Peyer's patch (tissue), 4 donors: ENCODE data around the gene TCEANC2. TPM values are rescaled to one million over a fixed set of nuclear protein-coding genes. Genes with fewer than 3 reads are reported as not detected.

Experiments
- DNase-seq, 3 donors: peaks; one replicate each; pipeline ENCODE4 v3.0.0-alpha.2; 2017 to 2019
- H3K27ac ChIP-seq, 4 donors: fragments of 200-600 bp; sonication (generic); one replicate each; pipeline ENCODE4 v1.5.1; 2016 to 2019
- H3K27me3 ChIP-seq, 2 donors: fragments of 200-600 bp; sonication (generic); one replicate each; pipeline ENCODE4 v1.5.1; 2019
- H3K36me3 ChIP-seq, 3 donors: fragments of 200-600 bp; sonication (generic); one replicate each; pipeline ENCODE4 v1.5.1; 2016 to 2019
- H3K4me1 ChIP-seq, 4 donors: fragments of 200-600 bp; sonication (generic); one replicate each; pipeline ENCODE4 v1.5.1; 2016 to 2019
- H3K4me3 ChIP-seq, 4 donors: fragments of 200-600 bp; sonication (generic); 1 replicate in 3 of 4; 2 replicates in 1 of 4; pipeline ENCODE4 v1.5.1; 2016 to 2019; ENCODE audit warnings: mild to moderate bottlenecking in 1 of 4
- H3K9me3 ChIP-seq, 4 donors: fragments of 200-600 bp; sonication (generic); one replicate each; pipeline ENCODE4 v1.5.1; 2016 to 2019; ENCODE audit warnings: mild to moderate bottlenecking in 1 of 4
- CTCF ChIP-seq, 6 experiments: fragments of 450-650 bp in 4 of 6; fragments of 200-600 bp in 2 of 6; sonication (generic) in 1 of 6; IDR thresholded peaks; one replicate each; pipeline ENCODE4 v1.5.1; 2017 to 2019; ENCODE audit warnings: antibody characterized with exemption in 6 of 6, mild to moderate bottlenecking in 3 of 6, moderate library complexity in 1 of 6
- POLR2A ChIP-seq, 2 donors: fragments of 450-650 bp; IDR thresholded peaks; one replicate each; pipeline ENCODE4 v1.5.1; 2017; ENCODE audit warnings: antibody characterized with exemption in 2 of 2, mild to moderate bottlenecking in 2 of 2, moderate library complexity in 2 of 2
- total RNA-seq, 4 donors: library from RNA; depleted of rRNA; stranded (reverse); fragments of >200 nt; gene quantifications; one replicate each; pipeline ENCODE4 v1.1.0, GENCODE V29; 2016

Gene TCEANC2
- total RNA-seq, 4 donors from 2014 or later: 3.0 to 6.6 (median 5.3) TPM

- Histone ChIP-seq H3K27ac (no peak overlapping the region), H3K36me3 (no peaks in the 10 kb centered on the region), H3K27me3 (no peaks in the 10 kb centered on the region), H3K4me3 (no peak overlapping the region), H3K4me1 (no peaks in the 10 kb centered on the region), H3K9me3 (no peaks in the 10 kb centered on the region)
- TF ChIP-seq CTCF (IDR thresholded peaks at IDR 0.05) (no peak), POLR2A (IDR thresholded peaks at IDR 0.05) (no peak)
- DNase-seq: peak in 1 of 3 donors; percentile 24
Measured at GRCh38 chr1:54112027-54112426, 58.6 kb downstream of the TCEANC2 start.

GRCh38 chr1:54112705-54113368 lies 59.4 kb downstream of the TCEANC2 start:
- no peaks in the 10 kb centered on the region for H3K36me3 ChIP-seq
- H3K4me3 ChIP-seq: no peak overlapping the region
- H3K9me3 ChIP-seq: no peaks in the 10 kb centered on the region
- no peaks in the 10 kb centered on the region for H3K27me3 ChIP-seq
- no peaks in the 10 kb centered on the region for H3K4me1 ChIP-seq
- H3K27ac ChIP-seq: no peak overlapping the region
- no peak for TF ChIP-seq POLR2A (IDR thresholded peaks at IDR 0.05)
- TF ChIP-seq CTCF (IDR thresholded peaks at IDR 0.05): no peak
- DNase-seq: peak in 1 of 3 donors; percentile 26

- H3K4me3 ChIP-seq: no peak overlapping the region
- no peak overlapping the region for H3K27ac ChIP-seq
- H3K9me3 ChIP-seq: no peaks in the 10 kb centered on the region
- no peak for DNase-seq
- H3K4me1 ChIP-seq: no peaks in the 10 kb centered on the region
- TF ChIP-seq POLR2A (IDR thresholded peaks at IDR 0.05): no peak
- TF ChIP-seq CTCF (IDR thresholded peaks at IDR 0.05): no peak
- H3K36me3 ChIP-seq: no peaks in the 10 kb centered on the region
- H3K27me3 ChIP-seq: no peaks in the 10 kb centered on the region
Measured at GRCh38 chr1:54114001-54114400, 60.6 kb downstream of the TCEANC2 start.

- H3K4me1 ChIP-seq: no peaks in the 10 kb centered on the region
- H3K4me3 ChIP-seq: no peak overlapping the region
- H3K36me3 ChIP-seq: no peaks in the 10 kb centered on the region
- no peak for TF ChIP-seq CTCF (IDR thresholded peaks at IDR 0.05)
- TF ChIP-seq POLR2A (IDR thresholded peaks at IDR 0.05): no peak
- no peaks in the 10 kb centered on the region for H3K27me3 ChIP-seq
- no peak overlapping the region for H3K27ac ChIP-seq
- H3K9me3 ChIP-seq: no peaks in the 10 kb centered on the region
- no peak for DNase-seq
Measured at GRCh38 chr1:54114955-54115354, 61.5 kb downstream of the TCEANC2 start.

GRCh38 chr1:54115520-54115919 lies 62.1 kb downstream of the TCEANC2 start:
- H3K4me1 ChIP-seq: no peaks in the 10 kb centered on the region
- no peaks in the 10 kb centered on the region for H3K27me3 ChIP-seq
- H3K4me3 ChIP-seq: no peak overlapping the region
- H3K27ac ChIP-seq: no peak overlapping the region
- H3K9me3 ChIP-seq: no peaks in the 10 kb centered on the region
- no peak for TF ChIP-seq CTCF (IDR thresholded peaks at IDR 0.05)
- TF ChIP-seq POLR2A (IDR thresholded peaks at IDR 0.05): no peak
- H3K36me3 ChIP-seq: no peaks in the 10 kb centered on the region
- DNase-seq: no peak
